ENCODE measurements around the gene ZMIZ1. TPM values are rescaled to one million over a fixed set of nuclear protein-coding genes. Genes with fewer than 3 reads are reported as not detected.

Gene ZMIZ1
- total RNA-seq, 1 experiment from 2014 or later, result 11.5 TPM

- no peak for DNase-seq
- peaks cover 5% of the 10 kb centered on the region for H3K36me3 ChIP-seq
- no peak overlapping the region for H3K27ac ChIP-seq
- no peaks in the 10 kb centered on the region for H3K9me3 ChIP-seq (replicated peaks)
- peaks cover 41% of the 10 kb centered on the region for H3K4me1 ChIP-seq
- no peak overlapping the region for H3K4me3 ChIP-seq
- no peaks in the 10 kb centered on the region for H3K27me3 ChIP-seq
These were observed 71.5 kb downstream of the ZMIZ1 start for GRCh38 chr10:79140085-79140793.

GRCh38 chr10:79140855-79141254, 72.1 kb downstream of the ZMIZ1 start:
- no peak for DNase-seq
- Histone ChIP-seq H3K4me3 (no peak overlapping the region), H3K27me3 (no peaks in the 10 kb centered on the region), H3K36me3 (peaks cover 7% of the 10 kb centered on the region), H3K4me1 (peaks cover 41% of the 10 kb centered on the region), H3K9me3 (replicated peaks) (no peaks in the 10 kb centered on the region), H3K27ac (no peak overlapping the region)

- Histone ChIP-seq H3K27ac (no peak overlapping the region), H3K27me3 (no peaks in the 10 kb centered on the region), H3K36me3 (peaks cover 7% of the 10 kb centered on the region), H3K9me3 (replicated peaks) (no peaks in the 10 kb centered on the region), H3K4me1 (peaks cover 29% of the 10 kb centered on the region), H3K4me3 (no peak overlapping the region)
- DNase-seq, result no peak
These were observed 73.3 kb downstream of the ZMIZ1 start for GRCh38 chr10:79142064-79142491.

- Histone ChIP-seq H3K4me3 (no peak overlapping the region), H3K9me3 (replicated peaks) (no peaks in the 10 kb centered on the region), H3K4me1 (peaks cover 22% of the 10 kb centered on the region), H3K27me3 (no peaks in the 10 kb centered on the region), H3K27ac (no peak overlapping the region), H3K36me3 (peaks cover 7% of the 10 kb centered on the region)
- no peak for DNase-seq
These were observed 74.0 kb downstream of the ZMIZ1 start for GRCh38 chr10:79142522-79143309.

GRCh38 chr10:79143879-79144278, 75.1 kb downstream of the ZMIZ1 start:
- Histone ChIP-seq H3K36me3 (peaks cover 7% of the 10 kb centered on the region), H3K4me3 (no peak overlapping the region), H3K27me3 (no peaks in the 10 kb centered on the region), H3K27ac (no peak overlapping the region), H3K9me3 (replicated peaks) (no peaks in the 10 kb centered on the region), H3K4me1 (peaks cover 19% of the 10 kb centered on the region)
- DNase-seq, result no peak

GRCh38 chr10:79144351-79145173, 75.8 kb downstream of the ZMIZ1 start:
- H3K9me3 ChIP-seq (replicated peaks), result no peaks in the 10 kb centered on the region
- H3K4me3 ChIP-seq, result no peak overlapping the region
- peaks cover 7% of the 10 kb centered on the region for H3K36me3 ChIP-seq
- no peak for DNase-seq
- H3K27ac ChIP-seq, result no peak overlapping the region
- no peaks in the 10 kb centered on the region for H3K27me3 ChIP-seq
- peaks cover 20% of the 10 kb centered on the region for H3K4me1 ChIP-seq

GRCh38 chr10:79145174-79145483, 76.4 kb downstream of the ZMIZ1 start:
- no peak overlapping the region for H3K4me3 ChIP-seq
- H3K9me3 ChIP-seq (replicated peaks), result no peaks in the 10 kb centered on the region
- H3K27ac ChIP-seq, result no peak overlapping the region
- H3K27me3 ChIP-seq, result no peaks in the 10 kb centered on the region
- peaks cover 7% of the 10 kb centered on the region for H3K36me3 ChIP-seq
- DNase-seq, result no peak
- H3K4me1 ChIP-seq, result peaks cover 21% of the 10 kb centered on the region

GRCh38 chr10:79145517-79146470, 77.0 kb downstream of the ZMIZ1 start:
- Histone ChIP-seq H3K36me3 (peaks cover 6% of the 10 kb centered on the region; the same call in 1 of the 2 replicates), H3K4me3 (no peak overlapping the region), H3K27me3 (no peaks in the 10 kb centered on the region), H3K27ac (no peak overlapping the region), H3K9me3 (replicated peaks) (no peaks in the 10 kb centered on the region), H3K4me1 (peaks cover 28% of the 10 kb centered on the region)
- DNase-seq, result no peak

- 0 out of 2 replicates have a peak, but pooled peaks cover 3% of the 10 kb centered on the region for H3K36me3 ChIP-seq
- peaks cover 36% of the 10 kb centered on the region for H3K4me1 ChIP-seq
- H3K27ac ChIP-seq, result no peak overlapping the region
- no peak overlapping the region for H3K4me3 ChIP-seq
- H3K27me3 ChIP-seq, result no peaks in the 10 kb centered on the region
- no peaks in the 10 kb centered on the region for H3K9me3 ChIP-seq (replicated peaks)
- no peak for DNase-seq
These were observed 77.9 kb downstream of the ZMIZ1 start for GRCh38 chr10:79146611-79147130.

GRCh38 chr10:79147306-79147705, 78.5 kb downstream of the ZMIZ1 start:
- H3K4me1 ChIP-seq, result peaks cover 43% of the 10 kb centered on the region
- no peaks in the 10 kb centered on the region for H3K27me3 ChIP-seq
- no peaks in the 10 kb centered on the region for H3K9me3 ChIP-seq (replicated peaks)
- DNase-seq, result no peak
- no peak overlapping the region for H3K4me3 ChIP-seq
- H3K27ac ChIP-seq, result no peak overlapping the region
- 0 out of 2 replicates have a peak, but pooled peaks cover 3% of the 10 kb centered on the region for H3K36me3 ChIP-seq

GRCh38 chr10:79147796-79148451, 79.2 kb downstream of the ZMIZ1 start:
- Histone ChIP-seq H3K9me3 (replicated peaks) (no peaks in the 10 kb centered on the region), H3K27ac (no peak overlapping the region), H3K27me3 (no peaks in the 10 kb centered on the region), H3K4me3 (no peak overlapping the region), H3K36me3 (0 out of 2 replicates have a peak, but pooled peaks cover 3% of the 10 kb centered on the region), H3K4me1 (peaks cover 48% of the 10 kb centered on the region)
- no peak for DNase-seq

GRCh38 chr10:79148452-79149344, 79.9 kb downstream of the ZMIZ1 start:
- no peak overlapping the region for H3K4me3 ChIP-seq
- H3K36me3 ChIP-seq, result 0 out of 2 replicates have a peak, but pooled peaks cover 3% of the 10 kb centered on the region
- no peaks in the 10 kb centered on the region for H3K27me3 ChIP-seq
- DNase-seq, result no peak
- H3K4me1 ChIP-seq, result peaks cover 48% of the 10 kb centered on the region
- no peaks in the 10 kb centered on the region for H3K9me3 ChIP-seq (replicated peaks)
- peak overlapping the region; percentile 81; the same call in 1 of the 2 replicates for H3K27ac ChIP-seq

GRCh38 chr10:79149345-79149661, 80.5 kb downstream of the ZMIZ1 start:
- Histone ChIP-seq H3K27ac (peak overlapping the region; percentile 81), H3K4me1 (peaks cover 48% of the 10 kb centered on the region), H3K9me3 (replicated peaks) (no peaks in the 10 kb centered on the region), H3K4me3 (no peak overlapping the region), H3K27me3 (no peaks in the 10 kb centered on the region), H3K36me3 (0 out of 2 replicates have a peak, but pooled peaks cover 3% of the 10 kb centered on the region)
- no peak for DNase-seq
